HG02885 (cell line): Measurements from ENCODE around the gene STX18.

Source experiments
- ATAC-seq: cut with Tn5 transposase; IDR thresholded peaks from one replicate; pipeline ENCODE4 v1.9.1; 2021; ENCODE audit warnings: mild to moderate bottlenecking; ENCODE audit not compliant: unreplicated experiment, poor library complexity

Gene STX18

DNA sequence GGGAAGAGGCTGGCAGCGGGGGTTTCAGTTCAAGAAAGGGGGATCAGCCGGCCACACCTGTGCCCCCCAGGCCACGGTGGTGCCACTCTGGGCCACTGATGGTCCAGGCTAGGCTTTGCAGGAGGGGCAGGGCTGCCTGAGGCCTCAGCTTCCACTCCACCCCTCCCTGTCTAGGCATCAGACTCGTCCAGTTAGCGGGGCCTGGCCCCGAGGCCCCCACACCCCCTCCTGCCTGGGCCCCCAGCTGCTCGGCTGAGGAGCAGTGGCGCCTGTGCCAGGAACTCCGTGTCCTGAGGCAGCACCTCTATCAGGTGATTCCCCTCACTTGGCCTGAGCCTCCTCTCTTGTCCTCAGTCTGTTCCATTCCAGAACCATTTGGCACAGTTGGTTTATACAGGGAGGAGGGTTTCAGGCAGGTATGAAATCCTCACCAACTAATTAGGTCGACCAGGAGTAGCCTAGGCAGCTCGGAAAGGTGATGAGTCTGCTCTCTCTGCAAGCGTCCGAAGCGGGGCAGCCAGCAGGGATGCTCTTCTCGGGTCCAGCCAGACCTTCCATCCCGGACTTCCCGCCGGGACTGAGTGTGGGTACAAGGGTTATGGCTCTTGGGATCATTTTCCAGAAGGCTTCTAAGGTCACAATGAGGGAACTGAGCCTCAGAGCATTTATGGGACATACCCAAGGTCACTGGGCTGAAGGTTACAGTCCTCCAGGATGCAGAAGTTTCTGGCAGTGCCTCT, 152.8 kb downstream of the STX18 start:
- ATAC-seq, result no peak

DNA sequence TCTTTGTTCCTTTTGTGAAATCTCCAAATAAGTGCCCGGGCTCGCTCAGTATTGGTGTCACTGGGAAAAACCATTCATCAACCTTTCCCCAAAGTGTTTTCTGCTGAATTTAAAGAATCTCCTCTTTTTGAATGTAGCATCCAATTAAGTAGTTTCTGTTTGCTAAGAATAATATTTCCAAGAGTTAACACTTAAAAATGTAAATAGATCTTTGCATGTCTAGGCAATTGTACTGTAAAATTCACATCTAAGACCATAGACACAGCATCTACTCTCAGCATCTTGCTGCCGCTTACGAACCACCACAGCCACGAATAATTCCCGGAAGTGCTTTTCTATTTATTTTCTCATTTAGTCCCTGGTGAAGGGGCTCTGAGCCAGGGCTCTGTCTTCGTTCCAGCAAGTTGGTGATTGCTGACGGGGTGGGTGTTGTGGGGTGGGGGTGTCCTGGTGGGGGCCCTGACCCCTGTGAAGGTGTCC, 153.5 kb downstream of the STX18 start:
- ATAC-seq, result no peak

- no peak for ATAC-seq
Measured at GRCh38 chr4:4387531-4388310, 154.1 kb downstream of the STX18 start.

DNA sequence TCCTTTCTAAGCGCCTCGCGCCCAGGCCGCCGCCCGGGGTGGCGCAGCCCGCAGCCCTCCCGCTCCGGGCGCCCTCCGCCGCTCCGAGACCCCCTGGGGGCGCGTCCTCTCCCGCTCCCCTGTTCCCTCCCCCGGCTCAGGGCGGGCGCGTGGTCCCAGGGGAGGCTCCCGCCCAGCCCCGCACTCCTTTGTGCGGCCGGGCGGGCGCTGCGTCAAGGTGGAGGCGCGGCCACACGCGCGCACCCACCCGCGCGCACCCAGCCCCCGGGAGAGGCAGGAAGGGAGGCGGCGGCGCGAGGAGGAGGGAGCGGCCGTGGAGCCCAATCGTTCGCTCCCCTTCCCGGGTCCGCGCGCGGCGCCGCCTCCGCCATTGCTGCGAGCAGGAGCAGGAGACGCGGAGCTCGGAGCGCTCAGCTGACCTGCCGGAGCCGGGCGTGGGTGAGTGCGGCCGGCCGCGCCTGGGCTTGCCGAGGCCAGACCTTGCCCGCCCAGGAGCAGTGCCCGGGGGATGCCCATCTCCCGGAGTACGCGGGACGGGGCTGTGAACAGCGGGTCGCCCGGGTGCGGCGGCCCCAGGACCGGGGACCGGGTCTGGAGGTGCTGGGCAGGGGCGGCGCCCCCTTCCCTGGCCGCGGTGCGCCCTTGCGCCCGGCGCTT, 155.0 kb downstream of the STX18 start, which contains the start of gene NSG1:
Gene NSG1 (plus strand): TSS at position 367 of the 657 bp plus-strand sequence. CDS start 528 bp downstream, outside the sequence.
- no peak for ATAC-seq

DNA sequence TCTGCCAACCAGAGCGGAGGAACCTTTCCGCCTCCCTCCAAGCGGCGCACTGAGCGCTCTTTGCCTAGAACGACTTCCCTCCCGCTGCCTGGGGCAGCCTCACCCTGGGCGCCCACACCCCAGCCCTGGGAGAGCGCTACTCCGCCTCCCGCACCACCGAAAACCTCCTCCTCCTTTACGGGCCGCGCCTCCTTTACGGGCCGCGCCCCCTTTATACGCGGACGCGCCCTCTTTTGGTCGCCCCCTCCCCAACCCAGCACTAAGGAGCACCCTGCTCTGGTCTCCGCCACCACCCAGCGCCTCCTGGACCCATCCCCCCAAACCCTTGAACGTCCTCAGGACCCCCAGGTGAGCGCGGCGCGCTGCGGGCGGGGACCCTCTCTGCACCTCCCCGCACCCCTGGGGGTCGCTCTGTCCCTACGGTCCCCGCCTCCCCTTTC, 155.5 kb downstream of the STX18 start:
- ATAC-seq, result no peak

DNA sequence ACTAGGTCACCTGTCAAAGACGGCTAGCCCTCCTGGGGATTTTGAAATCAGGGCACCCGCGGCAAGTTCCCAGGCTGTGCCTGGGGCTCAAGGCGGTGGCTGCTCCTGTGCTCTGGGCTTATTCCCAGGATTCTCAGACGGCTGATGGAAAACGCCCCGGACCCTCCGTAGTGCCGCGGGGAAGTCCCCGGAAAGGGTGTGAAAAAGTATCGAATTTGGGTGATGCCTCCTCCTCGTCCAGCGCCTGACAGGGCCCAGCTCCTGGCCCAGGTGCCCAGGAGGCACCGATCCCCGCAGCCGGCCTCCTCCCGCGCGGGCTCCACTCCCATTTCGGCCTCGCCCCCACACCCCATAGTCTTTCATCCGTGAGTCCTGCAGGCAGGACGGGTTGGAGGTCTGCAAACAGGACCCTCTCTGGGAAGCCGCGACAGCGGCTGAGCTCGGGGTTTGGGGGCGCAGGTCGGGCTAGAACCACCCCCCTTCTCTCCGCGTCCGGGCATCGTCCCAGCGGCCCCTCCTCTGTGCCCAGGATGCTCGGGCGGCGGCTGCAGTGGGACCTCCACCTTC, 156.0 kb downstream of the STX18 start:
- ATAC-seq, result no peak

DNA sequence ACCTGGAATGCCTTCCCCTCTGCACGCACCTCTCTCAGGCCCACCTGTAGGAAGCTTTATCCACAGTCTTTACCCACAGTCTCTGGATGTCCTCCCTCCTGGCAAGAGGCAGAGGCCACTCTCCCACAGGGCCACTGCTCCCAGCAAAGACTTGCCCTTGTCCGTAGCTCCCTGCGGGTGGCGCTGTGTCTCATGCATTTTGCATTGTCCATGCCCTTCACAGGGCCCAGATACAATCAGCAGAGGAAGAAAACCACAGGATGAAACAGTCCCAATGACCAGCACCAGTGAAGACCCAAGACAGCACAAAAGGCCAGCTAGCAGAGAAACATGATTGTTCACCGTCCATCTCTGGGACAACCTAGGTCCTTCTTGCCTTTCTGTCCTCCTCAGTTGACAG, 157.0 kb downstream of the STX18 start:
- ATAC-seq, result no peak

DNA sequence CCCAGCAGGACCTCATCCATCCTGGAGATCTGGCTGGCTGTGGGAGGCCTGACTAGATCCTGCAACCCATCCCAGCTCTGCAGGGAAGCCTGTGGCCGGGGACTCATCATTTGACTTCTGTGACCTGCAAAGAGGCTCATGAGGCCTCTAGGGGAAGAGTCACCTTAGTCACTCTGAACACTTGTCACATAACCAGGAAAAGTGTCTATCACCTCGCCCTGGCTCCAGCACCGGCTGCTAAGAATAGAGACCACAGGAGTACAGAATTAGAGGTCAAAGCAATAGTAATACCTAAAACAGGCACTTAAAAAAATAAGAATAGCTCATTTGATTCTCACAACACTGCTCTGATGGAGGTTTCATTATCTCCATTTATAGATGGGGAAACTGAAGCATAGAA, 158.8 kb downstream of the STX18 start:
- peak; percentile 37 for ATAC-seq

- no peak for ATAC-seq
Measured at GRCh38 chr4:4379540-4380087, 162.2 kb downstream of the STX18 start.

- no peak for ATAC-seq
Measured at GRCh38 chr4:4377732-4378460, 164.0 kb downstream of the STX18 start.

DNA sequence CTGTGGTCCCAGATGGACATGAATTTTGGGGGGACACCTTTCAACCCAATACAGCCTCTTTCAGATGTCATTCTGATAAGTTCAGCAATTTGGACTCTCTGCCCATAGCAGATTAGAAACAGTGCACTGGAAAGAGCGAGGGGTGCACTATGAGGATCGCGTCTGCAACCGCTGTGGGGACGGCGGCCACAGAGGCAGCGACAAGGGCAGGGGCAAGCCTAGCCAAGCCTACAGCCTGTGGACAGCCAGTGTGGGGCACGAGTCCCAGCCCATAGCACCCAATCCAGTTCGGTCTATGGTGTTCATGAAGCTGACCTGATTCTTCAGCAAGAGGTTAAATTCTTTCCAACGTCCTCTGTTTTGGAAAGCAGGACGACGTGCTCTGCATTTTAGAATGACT, 164.7 kb downstream of the STX18 start:
- no peak for ATAC-seq

- ATAC-seq, result no peak
Measured at GRCh38 chr4:4376074-4376473, 165.8 kb downstream of the STX18 start.

- ATAC-seq, result no peak
Measured at GRCh38 chr4:4374388-4375098, 167.3 kb downstream of the STX18 start.
